ENCODE data around the gene ASCL1.

ASCL1 gene

DNA sequence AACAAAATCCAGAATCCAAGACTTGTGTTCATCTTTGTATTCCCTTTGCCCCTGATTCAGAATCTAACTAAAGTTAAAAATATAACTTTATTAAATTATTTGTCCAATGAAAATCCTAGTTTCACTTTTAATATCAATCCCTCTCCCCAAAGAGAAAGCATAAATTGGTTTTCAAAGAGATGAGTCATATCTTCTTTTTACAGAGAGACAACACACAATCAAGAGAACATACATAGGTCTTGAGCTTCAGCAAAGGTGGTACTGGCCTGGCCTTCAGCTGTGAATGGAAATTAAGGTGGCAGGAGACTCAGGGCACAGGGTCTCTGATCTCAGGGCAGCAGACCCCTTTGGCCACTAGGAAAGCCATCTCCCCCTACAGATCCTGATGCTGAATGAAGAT, 4.3 kb upstream of the ASCL1 start:
- no peak for DNase-seq

DNA sequence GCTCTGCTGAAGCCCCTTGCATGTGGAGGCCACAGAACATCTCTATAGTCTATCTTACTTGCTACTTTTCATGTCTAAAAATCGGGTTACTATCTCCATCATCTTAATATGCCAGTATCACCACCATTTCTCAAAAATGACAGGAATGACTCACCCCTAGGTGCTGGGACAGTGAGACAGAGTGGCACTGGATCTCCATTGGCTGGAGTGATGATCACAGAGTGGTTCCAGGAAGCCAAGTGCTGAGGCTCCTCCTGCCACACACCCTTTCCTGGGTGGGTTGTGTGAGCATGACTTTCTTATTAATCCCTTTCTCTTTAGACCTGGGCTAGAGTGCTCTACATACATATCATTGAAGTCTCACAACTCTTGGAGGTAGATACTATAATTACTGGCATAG, 3.3 kb upstream of the ASCL1 start:
- DNase-seq = no peak

GRCh38 chr12:102955926-102956737, 1.3 kb upstream of the ASCL1 start:
- no peak for DNase-seq

GRCh38 chr12:102956738-102957327, 641 bp upstream of the ASCL1 start:
- no peak for DNase-seq

- DNase-seq = no peak
Measured at GRCh38 chr12:102958073-102958829, 777 bp downstream of the ASCL1 start.

- DNase-seq = no peak
Measured at GRCh38 chr12:102958830-102959176, 1.3 kb downstream of the ASCL1 start.

GRCh38 chr12:102959391-102959790, 1.9 kb downstream of the ASCL1 start:
- DNase-seq = no peak

DNA sequence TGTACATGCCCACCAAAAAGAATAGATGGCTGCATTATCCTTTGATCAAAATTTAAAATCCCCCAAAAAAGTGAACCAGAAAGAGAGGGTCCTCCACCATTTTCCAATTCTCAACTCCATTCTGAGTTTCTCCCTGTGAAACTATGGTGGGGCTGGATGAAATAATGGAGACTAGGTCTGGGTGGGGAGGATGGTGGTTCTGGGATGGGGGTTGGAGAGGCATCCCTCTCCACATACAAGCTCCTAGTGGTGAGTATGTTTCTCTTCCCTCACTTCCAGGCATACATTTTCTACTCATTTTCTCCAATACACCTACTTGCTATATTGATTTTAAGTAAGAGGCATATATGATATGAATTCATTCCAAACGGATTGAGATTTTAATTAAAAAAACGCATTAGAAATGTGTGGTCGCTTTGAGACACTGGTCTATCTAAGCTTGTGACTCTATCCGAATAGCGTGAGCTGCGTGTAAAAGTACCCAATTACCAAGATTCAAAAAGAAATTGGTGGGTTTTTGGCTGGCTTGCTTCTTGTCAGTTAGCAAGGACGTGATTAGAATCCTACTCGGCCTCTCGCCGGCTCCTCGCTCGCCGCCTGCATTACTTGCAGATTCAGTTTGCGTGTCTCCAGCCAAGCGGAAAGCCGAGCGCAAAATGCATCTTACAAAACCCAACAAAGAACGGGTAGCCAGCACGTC, 3.4 kb downstream of the ASCL1 start:
- no peak for DNase-seq

GRCh38 chr12:102961466-102961855, 4.0 kb downstream of the ASCL1 start:
- DNase-seq = no peak

DNA sequence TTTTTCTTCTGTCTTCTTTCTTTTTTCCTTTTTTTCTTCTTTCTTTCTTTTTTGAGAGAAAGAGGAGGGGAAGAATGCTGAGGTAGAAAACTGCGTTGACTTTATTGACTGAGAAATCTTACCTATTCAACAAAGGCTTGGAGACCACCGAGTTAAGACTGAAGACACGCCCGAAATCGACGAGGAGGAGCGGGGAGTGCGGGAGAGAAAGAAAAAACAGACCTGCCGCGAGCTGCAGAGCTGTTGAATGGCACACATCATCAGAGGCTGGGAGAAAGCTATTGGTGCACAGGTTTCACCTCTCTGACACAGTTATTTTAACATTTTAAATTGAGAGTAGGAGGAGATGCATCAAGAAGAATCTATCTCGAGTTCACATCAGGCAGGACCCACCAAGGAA, 5.1 kb downstream of the ASCL1 start:
- no peak for DNase-seq

- no peak for DNase-seq
Measured at GRCh38 chr12:102962986-102963385, 5.5 kb downstream of the ASCL1 start.

DNA sequence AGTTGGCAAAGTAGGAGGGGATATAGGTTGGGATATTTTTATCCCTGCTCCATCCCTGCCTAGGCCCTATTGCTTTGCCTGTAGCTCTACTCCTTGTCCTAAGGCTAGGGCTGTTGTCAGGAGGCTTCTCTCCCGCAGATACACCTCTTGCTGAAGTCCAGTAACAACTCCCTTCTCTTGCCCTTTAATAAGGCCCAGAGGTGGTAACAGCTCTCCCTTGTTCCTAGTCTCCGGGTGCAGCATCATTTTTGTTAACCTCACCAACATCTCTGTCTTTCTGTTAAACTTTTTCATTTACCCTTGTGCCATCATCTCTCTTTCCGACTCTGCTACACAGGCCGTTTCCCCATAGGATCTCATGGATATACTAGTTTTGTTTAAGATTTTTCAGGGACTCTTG, 6.3 kb downstream of the ASCL1 start:
- no peak for DNase-seq

DNA sequence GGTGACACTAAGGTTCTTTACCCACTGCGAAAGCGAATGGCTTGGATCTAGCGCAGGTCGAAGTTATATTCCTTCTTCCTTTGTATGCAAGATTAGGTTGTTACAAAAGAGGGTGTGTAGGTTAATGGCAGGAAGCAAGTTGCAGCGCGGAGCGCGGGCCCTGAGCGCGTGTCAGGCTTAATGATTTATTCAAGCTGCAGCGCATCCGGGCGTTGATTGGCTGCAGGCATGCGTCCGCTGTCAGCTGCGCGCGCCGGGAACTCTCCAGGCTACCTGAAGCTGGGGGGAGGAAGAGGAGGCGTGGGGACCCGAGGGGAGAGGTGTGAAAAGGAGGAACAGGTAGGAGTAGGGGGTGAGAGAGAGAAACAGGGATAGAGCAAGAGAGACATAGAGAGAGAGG, 7.4 kb downstream of the ASCL1 start:
- peak; percentile 16 for DNase-seq

DNA sequence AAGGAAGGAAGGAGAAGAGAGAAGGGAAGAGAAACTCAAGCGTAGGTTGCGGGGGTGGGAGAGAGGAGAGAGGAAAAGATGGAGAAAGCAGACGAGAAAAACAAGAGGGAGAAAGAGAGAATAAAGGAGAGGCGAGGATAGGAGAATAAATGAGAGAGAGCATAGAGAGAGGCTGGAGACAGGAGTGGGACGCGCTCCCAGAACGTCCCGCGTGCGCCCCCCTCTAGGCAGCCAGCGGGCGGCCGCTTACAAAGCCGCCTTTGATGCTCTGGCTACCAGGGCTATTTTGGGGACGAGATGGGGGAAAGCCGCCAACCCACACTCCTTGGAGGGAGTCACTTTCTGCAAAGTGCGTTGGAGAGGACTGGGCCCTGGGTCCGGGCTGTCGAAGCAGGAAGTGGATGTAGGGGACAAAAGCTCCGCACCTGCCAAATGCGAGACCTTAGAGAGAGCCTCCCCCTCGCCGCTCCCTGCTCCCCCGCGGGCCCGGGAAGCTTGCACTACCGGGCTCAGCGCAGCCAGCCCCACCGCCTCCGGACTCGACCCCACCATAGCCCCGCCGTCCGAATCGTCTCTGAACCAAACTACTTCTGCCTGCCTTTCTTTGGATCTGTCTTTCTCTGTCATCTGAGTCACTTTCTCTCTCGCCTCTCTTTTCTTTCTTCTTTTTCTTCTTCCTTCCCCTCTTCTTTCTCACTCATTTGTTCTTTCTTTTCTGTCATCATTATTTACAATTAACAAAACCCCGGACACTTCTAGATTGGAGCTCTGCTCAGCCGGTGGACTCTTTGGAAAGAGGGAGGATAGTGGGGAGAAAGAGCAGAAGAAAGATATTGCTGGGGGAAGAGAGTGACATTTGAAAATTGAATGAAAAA, 8.0 kb downstream of the ASCL1 start:
- no peak for DNase-seq

DNA sequence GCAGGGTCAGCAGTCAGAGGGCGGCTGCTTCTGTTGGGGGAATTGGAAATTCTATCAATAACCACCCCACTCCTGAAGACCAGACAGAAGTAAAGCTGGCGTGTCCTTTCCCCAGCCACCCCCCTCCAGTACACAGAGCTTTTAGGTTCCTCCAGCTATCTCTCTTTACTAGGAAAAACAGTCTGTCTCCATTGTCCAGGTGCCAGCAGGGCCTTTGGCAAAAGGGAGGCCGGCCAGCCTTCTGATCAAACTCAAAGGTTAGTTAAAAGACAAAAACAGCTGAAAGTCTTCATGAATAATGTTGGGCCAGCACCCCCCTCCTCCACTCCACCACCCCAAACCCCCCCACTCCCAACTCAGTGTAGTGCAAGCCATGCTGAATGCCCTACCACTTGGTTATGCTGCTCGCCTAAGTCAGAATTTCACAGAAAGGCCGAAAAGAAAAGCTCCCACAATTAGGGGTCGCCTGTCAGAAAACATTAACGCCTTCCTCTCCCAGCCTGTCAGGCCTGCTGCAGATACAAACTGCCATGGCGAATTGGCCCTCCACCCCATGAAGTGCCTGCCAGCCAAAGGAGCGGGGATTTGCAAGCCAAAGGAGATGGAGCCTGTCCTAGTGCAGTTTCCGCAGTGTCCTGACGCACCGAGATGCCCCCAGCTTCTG, 8.9 kb downstream of the ASCL1 start:
- no peak for DNase-seq

GRCh38 chr12:102970780-102971179, 13.3 kb downstream of the ASCL1 start:
- DNase-seq = no peak

GRCh38 chr12:102971227-102971626, 13.8 kb downstream of the ASCL1 start:
- no peak for DNase-seq

GRCh38 chr12:102973583-102973982, 16.1 kb downstream of the ASCL1 start:
- DNase-seq = no peak

GRCh38 chr12:102976609-102977280, 19.3 kb downstream of the ASCL1 start:
- DNase-seq = no peak

GRCh38 chr12:102977945-102978706, 20.7 kb downstream of the ASCL1 start:
- DNase-seq = no peak
